GM18861 (cell line): ENCODE results near the gene FGD6.
"Not testable (repeated sequence)": the region's sequence is repeated elsewhere in the genome, so short reads cannot be mapped to it uniquely, and the experiment has no call there.

Source experiments
- ATAC-seq: cut with Tn5 transposase; IDR thresholded peaks from one replicate; pipeline ENCODE4 v1.9.1; 2021; ENCODE audit not compliant: unreplicated experiment

The FGD6 gene

DNA sequence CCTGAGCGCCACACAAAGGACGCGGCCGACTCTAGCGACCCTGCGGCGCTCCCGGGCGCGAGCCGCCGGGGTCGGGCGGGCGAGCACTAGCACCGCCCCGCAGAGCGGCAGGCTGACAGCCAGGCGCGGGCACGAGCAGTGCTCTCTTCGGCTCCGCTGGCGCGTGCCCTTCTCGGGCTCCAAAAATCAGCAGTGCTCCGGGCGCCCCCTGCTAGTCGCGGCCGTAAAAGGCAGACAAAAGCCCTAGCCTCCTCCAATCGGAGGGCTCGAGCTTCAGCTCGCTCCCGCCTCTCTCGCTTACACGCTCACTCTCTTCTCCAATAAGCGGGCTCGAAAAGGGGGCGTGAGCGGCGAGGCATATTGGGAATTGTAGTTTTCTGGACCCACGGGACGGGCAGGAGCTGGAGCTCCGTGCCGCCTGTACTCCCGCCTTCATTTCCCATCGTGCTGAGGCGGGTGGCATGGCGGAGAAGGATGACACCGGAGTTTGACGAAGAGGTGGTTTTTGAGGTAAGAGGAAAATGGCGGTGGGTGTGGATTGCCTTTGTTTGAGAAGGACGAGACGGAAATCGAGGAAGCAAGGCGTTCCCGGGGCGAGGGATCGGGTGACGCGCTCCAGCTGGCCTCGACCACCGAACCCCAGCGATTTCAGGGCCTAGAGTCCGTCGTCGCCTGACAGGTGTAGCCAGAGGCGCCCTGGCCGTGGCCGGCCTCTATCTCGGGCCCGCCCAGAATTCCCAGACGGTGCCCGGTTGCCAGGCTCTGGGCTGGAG, at the start of gene FGD6, which contains the start of gene VEZT:
Gene FGD6 (minus strand): TSS at position 91 of the 773 bp plus-strand sequence. CDS start 227 bp downstream, outside the sequence.
Gene VEZT (plus strand): TSS at position 431 of the 773 bp plus-strand sequence. CDS start 44 bp downstream, at position 475.
- peak; percentile 89 for ATAC-seq

GRCh38 chr12:95266254-95266653, 49.0 kb upstream of the FGD6 start:
- ATAC-seq, result no peak

GRCh38 chr12:95265765-95266164, 48.5 kb upstream of the FGD6 start:
- no peak for ATAC-seq

GRCh38 chr12:95262808-95263207, 45.5 kb upstream of the FGD6 start:
- ATAC-seq, result no peak

GRCh38 chr12:95261109-95261508, 43.8 kb upstream of the FGD6 start:
- ATAC-seq, result no peak

DNA sequence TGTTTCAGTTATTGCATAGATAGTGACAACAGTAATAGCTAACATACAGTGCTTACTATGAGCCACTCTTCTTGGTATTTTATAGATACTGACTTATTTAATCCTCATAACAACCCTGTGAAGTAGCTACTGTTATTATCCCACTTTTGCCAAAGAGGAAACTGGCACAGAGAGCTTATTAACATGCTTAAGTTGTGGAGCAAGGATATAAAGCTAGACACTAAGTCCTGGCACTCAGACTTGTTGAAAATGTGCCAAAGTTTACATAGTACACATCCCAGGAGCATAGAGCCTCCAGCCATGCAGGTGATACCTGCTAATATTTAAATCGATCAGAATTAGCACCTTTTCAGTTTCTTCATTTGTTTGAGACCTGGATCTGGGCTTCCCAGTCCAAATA, 42.1 kb upstream of the FGD6 start:
- ATAC-seq, result no peak

DNA sequence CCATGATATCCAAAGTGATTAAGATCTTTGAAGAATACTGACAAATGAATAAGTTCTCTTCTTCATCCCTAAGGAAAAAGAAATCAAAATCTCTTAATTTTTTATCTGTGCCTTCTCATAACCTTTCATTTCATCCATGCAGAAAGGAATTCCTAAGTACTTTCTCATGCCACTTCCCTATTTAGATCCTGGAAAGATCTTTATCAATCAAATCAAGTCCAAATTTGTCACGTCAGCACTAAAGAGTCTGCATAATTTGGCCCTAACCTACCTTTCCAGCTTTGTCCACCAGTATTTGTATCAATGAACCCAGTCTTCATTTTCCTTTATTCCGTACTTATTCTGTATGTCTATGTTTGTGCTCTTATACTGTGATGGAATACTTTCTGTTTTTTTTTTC, 41.5 kb upstream of the FGD6 start:
- ATAC-seq, result no peak

DNA sequence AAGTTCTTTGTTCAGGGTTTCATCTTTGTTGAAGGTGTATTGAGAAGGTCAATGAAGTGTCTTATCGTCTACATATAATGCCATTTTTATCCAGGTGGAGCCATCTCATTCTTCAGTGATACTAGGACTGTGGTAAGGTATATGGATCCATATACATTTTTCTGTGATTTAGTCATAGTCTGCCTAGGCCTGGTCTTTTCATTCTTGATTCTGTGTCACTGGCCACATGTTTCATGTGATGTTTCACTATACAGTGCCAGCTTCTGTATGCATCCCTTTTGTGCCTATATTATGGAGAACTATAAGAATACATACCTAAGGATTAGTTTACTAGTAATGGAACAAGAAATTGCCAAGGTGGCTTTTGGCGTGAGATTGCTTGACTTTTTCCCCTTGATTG, 40.9 kb upstream of the FGD6 start:
- no peak for ATAC-seq

DNA sequence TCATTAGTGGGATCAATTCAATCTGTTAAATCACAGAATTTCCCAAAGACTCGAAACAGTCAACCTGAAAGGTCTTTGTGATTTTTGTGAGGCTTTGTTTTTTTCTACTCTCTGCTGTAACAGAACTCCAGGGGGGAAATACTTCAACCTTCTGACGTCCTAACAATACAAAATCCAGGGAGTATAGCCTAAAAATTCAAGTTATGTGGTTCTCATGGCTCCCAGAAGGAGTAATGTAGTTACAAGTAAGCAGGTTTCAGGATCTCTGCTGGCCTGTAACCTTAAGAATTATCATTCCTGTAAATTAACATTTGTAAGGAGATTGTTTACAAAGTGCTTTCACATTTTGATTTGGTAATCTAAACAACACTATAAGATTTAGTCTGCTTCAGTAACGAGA, 40.3 kb upstream of the FGD6 start:
- ATAC-seq, result no peak

- ATAC-seq, result no peak
Measured at GRCh38 chr12:95253386-95253785, 36.1 kb upstream of the FGD6 start.

- ATAC-seq, result no peak
Measured at GRCh38 chr12:95248604-95249360, 31.5 kb upstream of the FGD6 start.

- ATAC-seq, result no peak
Measured at GRCh38 chr12:95248095-95248494, 30.8 kb upstream of the FGD6 start.

DNA sequence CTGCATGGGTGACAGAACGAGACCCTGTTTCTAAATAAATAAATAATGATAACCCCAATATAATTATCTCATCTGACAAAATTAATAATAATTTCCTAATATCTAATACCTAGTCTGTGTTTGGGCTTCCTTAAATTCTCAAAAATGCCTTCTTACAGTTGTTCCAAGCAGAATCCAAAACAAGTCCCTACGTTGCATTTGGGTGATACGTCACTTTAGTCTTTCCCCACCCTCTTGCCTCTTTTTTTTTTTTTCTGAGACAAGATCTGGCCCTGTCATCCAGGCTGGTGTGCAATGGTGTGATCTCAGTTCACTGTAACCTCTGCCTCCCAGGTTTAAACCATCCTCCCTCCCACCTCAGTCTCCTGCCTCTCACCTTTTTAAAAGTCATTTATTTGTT, 27.1 kb upstream of the FGD6 start:
- ATAC-seq, result no peak

GRCh38 chr12:95243497-95244183, 26.4 kb upstream of the FGD6 start:
- no peak for ATAC-seq

DNA sequence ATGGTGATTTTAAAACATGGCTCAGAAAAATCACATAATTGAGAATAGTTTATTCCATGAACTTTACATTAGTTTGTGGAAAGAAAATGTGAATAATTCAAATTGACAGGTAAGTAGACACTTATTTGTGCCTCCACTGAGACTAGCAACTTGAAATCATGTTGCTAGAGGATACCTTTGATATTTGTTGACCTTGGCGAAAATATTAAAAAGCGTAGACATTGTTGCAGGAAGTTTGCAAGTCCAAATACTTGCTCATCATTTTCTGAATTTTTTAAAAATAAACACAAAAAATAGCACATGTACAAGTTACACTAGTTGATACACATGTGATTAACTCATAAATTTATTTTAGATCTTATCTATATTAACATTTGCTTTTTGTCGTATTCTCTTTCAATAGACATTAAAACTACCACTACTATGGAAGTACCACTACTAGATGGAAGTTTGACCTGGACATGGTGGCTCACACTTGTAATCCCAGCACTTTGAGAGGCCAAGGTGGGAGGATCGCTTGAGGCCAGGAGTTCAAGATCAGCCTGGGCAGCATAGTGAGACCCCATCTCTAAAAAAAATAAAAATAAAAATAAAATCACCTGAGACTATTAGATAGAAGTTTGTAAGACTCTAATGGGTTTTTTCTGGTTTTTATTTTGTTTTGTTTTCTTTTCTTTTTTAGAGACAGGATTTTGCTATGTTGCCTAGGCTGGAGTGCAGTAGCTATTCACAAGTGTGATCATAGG, 24.7 kb upstream of the FGD6 start:
- ATAC-seq, result no peak

- not testable (repeated sequence) for ATAC-seq
Measured at GRCh38 chr12:95241138-95241537, 23.9 kb upstream of the FGD6 start.

DNA sequence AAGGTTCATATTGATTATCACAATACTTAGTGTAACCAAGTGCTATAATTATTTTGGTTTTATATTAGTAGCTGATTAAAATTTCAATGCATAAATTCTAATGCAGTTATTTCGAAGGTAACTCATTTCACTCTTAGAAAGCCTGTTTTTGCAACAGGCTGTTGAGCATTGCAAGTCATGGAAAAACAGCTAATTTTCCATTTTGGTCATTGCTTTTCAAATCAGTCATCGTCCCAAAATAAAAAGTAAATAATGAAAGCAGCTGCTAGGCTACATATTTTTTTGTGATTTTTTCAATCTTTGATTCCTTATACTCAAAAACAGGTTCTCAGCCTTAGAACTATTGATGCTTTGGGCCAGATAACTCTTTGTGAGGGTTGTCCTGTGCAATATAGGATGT, 23.3 kb upstream of the FGD6 start:
- ATAC-seq, result no peak

- ATAC-seq, result not testable (repeated sequence)
Measured at GRCh38 chr12:95239835-95240234, 22.6 kb upstream of the FGD6 start.

- ATAC-seq, result no peak
Measured at GRCh38 chr12:95239216-95239615, 21.9 kb upstream of the FGD6 start.

DNA sequence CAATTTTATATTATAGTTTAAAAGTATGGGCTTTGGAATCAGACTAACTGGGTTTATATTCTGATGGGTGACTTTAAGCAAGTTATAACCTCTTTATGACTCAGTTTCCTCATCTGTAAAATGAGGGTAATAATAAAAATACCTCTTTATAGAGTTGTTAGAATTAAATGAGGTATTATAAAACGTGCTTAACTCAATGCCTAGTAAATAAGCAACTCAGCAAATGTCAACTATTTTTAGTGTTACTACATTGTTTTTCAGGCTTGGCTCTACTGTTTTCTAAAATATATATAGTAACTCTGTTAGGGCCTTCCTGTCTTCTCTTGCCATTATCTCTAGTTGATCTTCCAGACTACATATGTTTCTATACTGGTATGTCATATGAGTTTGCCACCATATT, 20.9 kb upstream of the FGD6 start:
- no peak for ATAC-seq

DNA sequence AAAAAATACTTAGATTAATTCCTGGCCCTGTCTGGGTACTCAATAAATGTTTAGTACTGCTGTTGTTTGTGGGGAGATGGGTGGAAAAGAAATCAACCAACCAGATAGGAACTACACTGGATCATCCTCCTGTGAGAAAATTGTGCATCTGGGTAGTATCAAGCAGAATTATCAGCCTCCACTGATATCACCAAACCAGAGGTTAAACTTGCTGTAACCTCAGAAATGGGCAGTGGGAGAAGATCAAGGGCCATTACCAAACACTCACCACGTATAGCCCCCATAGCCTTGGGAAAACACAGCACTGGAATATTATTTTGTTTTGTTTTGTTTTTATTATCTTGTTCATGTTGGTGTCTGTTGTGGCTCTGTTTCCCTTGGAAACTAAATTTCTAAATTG, 20.0 kb upstream of the FGD6 start:
- no peak for ATAC-seq
